Ishikawa (cell line): ENCODE results near the gene DAPK3.

ENCODE experiments used
- CEBPB ChIP-seq: IDR thresholded peaks from 2 replicates; pipeline ENCODE4 v1.6.1; 2012
- EGR1 ChIP-seq: IDR thresholded peaks from 2 replicates; pipeline ENCODE4 v1.6.1; 2012
- EP300 ChIP-seq: IDR thresholded peaks from 2 replicates; pipeline ENCODE4 v1.6.1; 2012; ENCODE audit warnings: borderline replicate concordance
- NFIC ChIP-seq: IDR thresholded peaks from 2 replicates; pipeline ENCODE4 v1.6.1; 2012
- RAD21 ChIP-seq: IDR thresholded peaks from 2 replicates; pipeline ENCODE4 v1.6.1; 2012; ENCODE audit warnings: low read depth
- TAF1 ChIP-seq: IDR thresholded peaks from 2 replicates; pipeline ENCODE4 v1.6.1; 2012; ENCODE audit warnings: low read depth, mild to moderate bottlenecking
- YY1 ChIP-seq: IDR thresholded peaks from 2 replicates; pipeline ENCODE4 v1.6.1; 2012; ENCODE audit warnings: low read depth
- TF ChIP-seq, protein P1 (sequence below): IDR thresholded peaks from 2 replicates; pipeline ENCODE4 v1.6.1; 2012; ENCODE audit warnings: low read depth, mild to moderate bottlenecking

GRCh38 chr19:3945838-3946237 is 25.1 kb downstream of the DAPK3 start:
- no peak for TF ChIP-seq EP300
- TF ChIP-seq EGR1: no peak
- no peak for TF ChIP-seq TAF1
- no peak for TF ChIP-seq YY1
- no peak for TF ChIP-seq CEBPB
- TF ChIP-seq NFIC: no peak
- TF ChIP-seq, protein P1, sequence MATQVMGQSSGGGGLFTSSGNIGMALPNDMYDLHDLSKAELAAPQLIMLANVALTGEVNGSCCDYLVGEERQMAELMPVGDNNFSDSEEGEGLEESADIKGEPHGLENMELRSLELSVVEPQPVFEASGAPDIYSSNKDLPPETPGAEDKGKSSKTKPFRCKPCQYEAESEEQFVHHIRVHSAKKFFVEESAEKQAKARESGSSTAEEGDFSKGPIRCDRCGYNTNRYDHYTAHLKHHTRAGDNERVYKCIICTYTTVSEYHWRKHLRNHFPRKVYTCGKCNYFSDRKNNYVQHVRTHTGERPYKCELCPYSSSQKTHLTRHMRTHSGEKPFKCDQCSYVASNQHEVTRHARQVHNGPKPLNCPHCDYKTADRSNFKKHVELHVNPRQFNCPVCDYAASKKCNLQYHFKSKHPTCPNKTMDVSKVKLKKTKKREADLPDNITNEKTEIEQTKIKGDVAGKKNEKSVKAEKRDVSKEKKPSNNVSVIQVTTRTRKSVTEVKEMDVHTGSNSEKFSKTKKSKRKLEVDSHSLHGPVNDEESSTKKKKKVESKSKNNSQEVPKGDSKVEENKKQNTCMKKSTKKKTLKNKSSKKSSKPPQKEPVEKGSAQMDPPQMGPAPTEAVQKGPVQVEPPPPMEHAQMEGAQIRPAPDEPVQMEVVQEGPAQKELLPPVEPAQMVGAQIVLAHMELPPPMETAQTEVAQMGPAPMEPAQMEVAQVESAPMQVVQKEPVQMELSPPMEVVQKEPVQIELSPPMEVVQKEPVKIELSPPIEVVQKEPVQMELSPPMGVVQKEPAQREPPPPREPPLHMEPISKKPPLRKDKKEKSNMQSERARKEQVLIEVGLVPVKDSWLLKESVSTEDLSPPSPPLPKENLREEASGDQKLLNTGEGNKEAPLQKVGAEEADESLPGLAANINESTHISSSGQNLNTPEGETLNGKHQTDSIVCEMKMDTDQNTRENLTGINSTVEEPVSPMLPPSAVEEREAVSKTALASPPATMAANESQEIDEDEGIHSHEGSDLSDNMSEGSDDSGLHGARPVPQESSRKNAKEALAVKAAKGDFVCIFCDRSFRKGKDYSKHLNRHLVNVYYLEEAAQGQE: no peak
- TF ChIP-seq RAD21: no peak
